Activated CD8-positive, alpha-beta T cell treated with anti-CD3 and anti-CD28 coated beads for 36 hours (primary cell): Measurements from ENCODE around the gene MARCHF3. TPM values are rescaled to one million over a fixed set of nuclear protein-coding genes. Genes with fewer than 3 reads are reported as not detected.

Experiments
- ATAC-seq: fragments of 200-7000 bp; cut with Tn5 transposase; one replicate; pipeline ENCODE4 v1.10.0; 2021; ENCODE audit warnings: mild to moderate bottlenecking, moderate library complexity
- CTCF ChIA-PET: fragments of 350-600 bp; sonication (Branson Sonifier 250); formaldehyde crosslinking; loops from one replicate; lab custom pipeline; 2021; ENCODE audit warnings: antibody characterized with exemption; lab: Charles Lee
- POLR2A ChIA-PET: fragments of 350-600 bp; sonication (Branson Sonifier 250); formaldehyde crosslinking; loops from one replicate; lab custom pipeline; 2021; ENCODE audit warnings: antibody characterized with exemption; lab: Charles Lee
- DNase-seq: peaks from one replicate; pipeline ENCODE4 v3.0.0-alpha.2; 2020
- H3K27ac Mint-ChIP-seq: one replicate; pipeline ENCODE4 v1.8.0; 2021; ENCODE audit warnings: mild to moderate bottlenecking, mixed read lengths
- H3K27me3 Mint-ChIP-seq: one replicate; pipeline ENCODE4 v1.8.0; 2021; ENCODE audit warnings: mixed read lengths
- H3K36me3 Mint-ChIP-seq: one replicate; pipeline ENCODE4 v1.8.0; 2021; ENCODE audit warnings: low read depth, mixed read lengths
- H3K4me1 Mint-ChIP-seq: one replicate; pipeline ENCODE4 v1.8.0; 2021; ENCODE audit warnings: low read depth, mixed read lengths
- H3K4me3 Mint-ChIP-seq: one replicate; pipeline ENCODE4 v1.8.0; 2021; ENCODE audit warnings: mild to moderate bottlenecking, moderate library complexity, mixed read lengths
- H3K9me3 Mint-ChIP-seq: one replicate; pipeline ENCODE4 v1.8.0; 2021; ENCODE audit warnings: mixed read lengths
- intact Hi-C: fragments of 100-400 bp; cut with micrococcal nuclease; formaldehyde crosslinking; loops from one replicate; pipeline ENCODE4 v1.10.0; 2022
- total RNA-seq, 2 experiments: library from RNA; stranded (reverse); gene quantifications; one replicate each; pipeline ENCODE4 v1.2.3, GENCODE V29; 2021
- TF ChIP-seq, protein P1 (sequence below): fragments of 200-600 bp; IDR thresholded peaks from one replicate; pipeline ENCODE4 v1.8.0; 2022; ENCODE audit warnings: antibody characterized with exemption, mild to moderate bottlenecking

MARCHF3 gene
- total RNA-seq, 2 experiments from 2014 or later, result 6.1 TPM

DNA sequence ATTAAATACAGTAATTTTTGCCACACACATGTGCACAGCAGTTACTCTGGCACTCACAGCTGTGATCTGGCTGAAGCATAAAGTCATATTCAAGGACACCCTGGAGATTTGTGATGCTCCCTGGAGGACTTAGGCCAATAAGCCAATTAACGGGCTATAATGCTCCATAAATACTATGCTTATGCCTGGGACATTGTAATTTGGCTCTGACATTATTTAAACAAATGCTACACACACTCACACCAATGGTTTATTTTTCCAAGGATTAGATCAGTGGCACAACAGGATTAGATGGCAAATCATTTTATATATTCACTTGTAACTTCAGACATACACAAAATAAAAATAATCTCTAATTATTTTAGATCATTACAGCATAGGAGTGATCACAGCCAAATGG lies 142.2 kb downstream of the MARCHF3 start:
- H3K27ac Mint-ChIP-seq, result no peak overlapping the region
- POLR2A ChIA-PET, result no interaction called here
- H3K4me1 Mint-ChIP-seq, result no peaks in the 10 kb centered on the region
- ATAC-seq (no peak), DNase-seq (no peak)
- no peaks in the 10 kb centered on the region for H3K27me3 Mint-ChIP-seq
- TF ChIP-seq, protein P1, sequence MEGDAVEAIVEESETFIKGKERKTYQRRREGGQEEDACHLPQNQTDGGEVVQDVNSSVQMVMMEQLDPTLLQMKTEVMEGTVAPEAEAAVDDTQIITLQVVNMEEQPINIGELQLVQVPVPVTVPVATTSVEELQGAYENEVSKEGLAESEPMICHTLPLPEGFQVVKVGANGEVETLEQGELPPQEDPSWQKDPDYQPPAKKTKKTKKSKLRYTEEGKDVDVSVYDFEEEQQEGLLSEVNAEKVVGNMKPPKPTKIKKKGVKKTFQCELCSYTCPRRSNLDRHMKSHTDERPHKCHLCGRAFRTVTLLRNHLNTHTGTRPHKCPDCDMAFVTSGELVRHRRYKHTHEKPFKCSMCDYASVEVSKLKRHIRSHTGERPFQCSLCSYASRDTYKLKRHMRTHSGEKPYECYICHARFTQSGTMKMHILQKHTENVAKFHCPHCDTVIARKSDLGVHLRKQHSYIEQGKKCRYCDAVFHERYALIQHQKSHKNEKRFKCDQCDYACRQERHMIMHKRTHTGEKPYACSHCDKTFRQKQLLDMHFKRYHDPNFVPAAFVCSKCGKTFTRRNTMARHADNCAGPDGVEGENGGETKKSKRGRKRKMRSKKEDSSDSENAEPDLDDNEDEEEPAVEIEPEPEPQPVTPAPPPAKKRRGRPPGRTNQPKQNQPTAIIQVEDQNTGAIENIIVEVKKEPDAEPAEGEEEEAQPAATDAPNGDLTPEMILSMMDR, result no peak
- intact Hi-C loops, result no loop called here
- H3K36me3 Mint-ChIP-seq, result peaks cover 3% of the 10 kb centered on the region
- CTCF ChIA-PET, result no interaction called here
- no peak overlapping the region for H3K4me3 Mint-ChIP-seq
- H3K9me3 Mint-ChIP-seq, result no peaks in the 10 kb centered on the region

- Mint-ChIP-seq H3K27ac (no peak overlapping the region), H3K9me3 (no peaks in the 10 kb centered on the region), H3K27me3 (no peaks in the 10 kb centered on the region), H3K4me1 (no peaks in the 10 kb centered on the region), H3K4me3 (no peak overlapping the region), H3K36me3 (peaks cover 3% of the 10 kb centered on the region)
- no peak for DNase-seq
- TF ChIP-seq, protein P1, result no peak
- CTCF ChIA-PET, result no interaction called here
- ATAC-seq, result no peak
- intact Hi-C loops, result no loop called here
- POLR2A ChIA-PET, result no interaction called here
These were observed 146.0 kb downstream of the MARCHF3 start for GRCh38 chr5:126884269-126884819.

DNA sequence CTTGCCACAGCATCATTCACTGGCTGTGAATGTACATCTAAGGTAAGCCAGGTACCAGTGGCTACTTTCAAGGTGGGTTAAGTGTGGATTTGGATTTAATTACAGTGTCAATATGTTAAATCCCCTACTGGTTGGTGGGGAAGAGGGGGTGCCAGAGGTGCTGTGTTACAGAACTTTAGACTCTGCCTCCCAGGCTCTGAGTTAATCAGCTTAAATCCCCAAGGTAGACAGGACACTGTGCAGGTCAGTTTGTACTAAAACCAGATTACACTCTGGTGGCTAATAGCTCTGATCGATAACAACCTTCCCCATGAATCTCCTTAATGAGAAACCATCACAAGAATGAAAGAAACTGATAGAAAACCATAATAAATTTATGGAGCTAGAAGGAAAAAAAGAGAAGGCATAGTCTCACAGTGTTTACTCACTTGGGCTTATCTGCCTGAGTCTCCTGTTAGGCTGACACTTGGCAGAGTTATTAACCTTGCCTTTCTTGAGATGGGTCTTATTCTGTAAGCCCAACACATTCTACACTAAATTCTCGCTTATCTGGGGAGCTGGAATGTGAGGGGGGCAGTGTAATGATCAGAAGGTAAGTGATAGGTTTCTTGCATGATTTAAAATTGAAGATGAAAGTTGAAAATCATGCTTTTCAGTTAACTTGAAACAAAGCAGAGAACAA lies 146.7 kb downstream of the MARCHF3 start:
- Mint-ChIP-seq H3K27me3 (no peaks in the 10 kb centered on the region), H3K9me3 (no peaks in the 10 kb centered on the region), H3K36me3 (no peaks in the 10 kb centered on the region), H3K27ac (no peak overlapping the region), H3K4me1 (no peaks in the 10 kb centered on the region), H3K4me3 (no peak overlapping the region)
- TF ChIP-seq, protein P1, result no peak
- ChIA-PET CTCF (no interaction called here), POLR2A (no interaction called here)
- intact Hi-C loops, result no loop called here
- DNase-seq (no peak), ATAC-seq (no peak)

GRCh38 chr5:126881821-126882600 lies 148.3 kb downstream of the MARCHF3 start:
- DNase-seq (no peak), ATAC-seq (no peak)
- Mint-ChIP-seq H3K27me3 (no peaks in the 10 kb centered on the region), H3K27ac (no peak overlapping the region), H3K36me3 (no peaks in the 10 kb centered on the region), H3K4me3 (no peak overlapping the region), H3K9me3 (no peaks in the 10 kb centered on the region), H3K4me1 (no peaks in the 10 kb centered on the region)
- ChIA-PET POLR2A (interaction anchor here (1.3 kb wide), 1 partner anchor 20 kb away, joined by 3 read pairs; no protein-coding TSS in a partner anchor), CTCF (interaction anchor here (1.0 kb wide), 1 partner anchor 153 kb away, joined by 3 read pairs; no protein-coding TSS in a partner anchor)
- intact Hi-C loops, result no loop called here
- TF ChIP-seq, protein P1, result no peak

DNA sequence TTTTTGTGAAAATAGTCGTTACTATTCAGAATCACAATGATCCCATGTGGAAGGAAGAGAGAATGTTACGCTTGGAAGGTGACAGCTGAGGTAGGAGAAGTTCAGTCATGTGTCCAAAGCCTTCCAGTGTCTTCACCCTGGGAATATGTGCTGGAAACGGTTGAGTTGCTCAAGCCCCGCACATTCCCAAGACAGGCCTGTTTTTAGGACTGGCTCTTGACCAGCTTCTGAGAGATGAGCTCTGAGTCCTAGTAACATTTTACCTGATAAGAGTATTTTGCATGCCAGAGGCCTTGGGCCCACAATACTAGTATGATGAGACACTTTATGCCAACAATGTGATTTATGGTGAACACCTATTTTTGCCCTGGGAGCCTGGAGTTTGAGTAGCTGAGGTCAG lies 151.7 kb downstream of the MARCHF3 start:
- Mint-ChIP-seq H3K4me3 (no peak overlapping the region), H3K27me3 (no peaks in the 10 kb centered on the region), H3K4me1 (no peaks in the 10 kb centered on the region), H3K27ac (no peak overlapping the region), H3K9me3 (no peaks in the 10 kb centered on the region), H3K36me3 (no peaks in the 10 kb centered on the region)
- ATAC-seq, result no peak
- ChIA-PET CTCF (no interaction called here), POLR2A (no interaction called here)
- TF ChIP-seq, protein P1, result no peak
- no peak for DNase-seq
- intact Hi-C loops, result no loop called here
